Calu3 (cell line): ENCODE data around the gene IQSEC2. TPM values are rescaled to one million over a fixed set of nuclear protein-coding genes. Genes with fewer than 3 reads are reported as not detected.

Experiments
- BruUV-seq: library from RNA; stranded (reverse); fragments of 400-500 nt; replicated peaks from 2 replicates; lab custom pipeline; 2021; lab: Mats Ljungman, UMichigan
- CTCF ChIA-PET: fragments of 300-600 bp; sonication (Branson Sonifier 250); formaldehyde crosslinking; loops from one replicate; lab custom pipeline; 2022; ENCODE audit warnings: antibody characterized with exemption; lab: Charles Lee
- DNase-seq: peaks from one replicate; pipeline ENCODE4 v3.0.0; 2022
- H3K27ac Mint-ChIP-seq: one replicate; pipeline ENCODE4 v1.8.0; 2022; ENCODE audit warnings: mixed read lengths; ENCODE audit not compliant: unreplicated experiment
- H3K27me3 Mint-ChIP-seq: one replicate; pipeline ENCODE4 v1.8.0; 2022; ENCODE audit warnings: mixed read lengths; ENCODE audit not compliant: unreplicated experiment
- H3K36me3 Mint-ChIP-seq: one replicate; pipeline ENCODE4 v1.8.0; 2022; ENCODE audit warnings: mild to moderate bottlenecking, moderate library complexity, mixed read lengths; ENCODE audit not compliant: insufficient read depth, unreplicated experiment
- H3K4me1 Mint-ChIP-seq: one replicate; pipeline ENCODE4 v1.8.0; 2022; ENCODE audit warnings: mild to moderate bottlenecking, low read depth, mixed read lengths; ENCODE audit not compliant: unreplicated experiment
- H3K4me3 Mint-ChIP-seq: one replicate; pipeline ENCODE4 v1.8.0; 2022; ENCODE audit warnings: mild to moderate bottlenecking, low read depth, moderate library complexity, mixed read lengths; ENCODE audit not compliant: unreplicated experiment
- H3K9me3 Mint-ChIP-seq: one replicate; pipeline ENCODE4 v1.8.0; 2022; ENCODE audit warnings: low read depth, mixed read lengths; ENCODE audit not compliant: unreplicated experiment
- CTCF ChIP-seq: fragments of 200-600 bp; IDR thresholded peaks from one replicate; pipeline ENCODE4 v1.8.0; 2022; ENCODE audit warnings: antibody characterized with exemption; ENCODE audit not compliant: unreplicated experiment
- intact Hi-C: fragments of 100-400 bp; cut with micrococcal nuclease; formaldehyde crosslinking; loops from one replicate; pipeline ENCODE4 v1.10.0; 2022; ENCODE audit not compliant: unreplicated experiment
- total RNA-seq: library from RNA; stranded (reverse); gene quantifications from 2 replicates; pipeline ENCODE4 v1.2.3, GENCODE V29; 2022

Gene IQSEC2
- total RNA-seq, 1 experiment from 2014 or later: 14.1 TPM

DNA sequence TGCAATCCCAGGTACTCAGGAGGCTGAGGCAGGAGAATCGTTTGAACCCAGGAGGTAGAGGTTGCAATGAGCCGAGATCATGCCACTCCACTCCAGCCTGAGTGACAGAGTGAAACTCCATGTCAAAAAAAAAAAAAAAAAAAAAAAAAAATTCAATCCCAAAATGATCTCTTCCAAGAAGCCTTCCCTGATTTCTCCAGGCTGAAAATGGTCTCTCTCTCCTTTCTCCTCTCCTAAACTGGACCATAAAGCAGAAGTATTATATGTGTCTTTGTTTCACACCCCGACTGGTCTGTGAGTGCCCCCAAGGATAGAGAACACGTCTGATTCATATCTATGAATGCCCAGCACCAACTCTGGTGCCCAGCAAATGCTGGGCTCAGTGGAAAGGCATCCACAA lies 39.1 kb downstream of the IQSEC2 start:
- no peak for TF ChIP-seq CTCF
- CTCF ChIA-PET: no interaction called here
- Mint-ChIP-seq H3K9me3 (no peaks in the 10 kb centered on the region), H3K27ac (no peak overlapping the region), H3K4me3 (no peak overlapping the region), H3K27me3 (no peaks in the 10 kb centered on the region), H3K4me1 (no peaks in the 10 kb centered on the region), H3K36me3 (no peaks in the 10 kb centered on the region)
- intact Hi-C loops: no loop called here
- DNase-seq: no peak
- no TSS peak for BruUV-seq

DNA sequence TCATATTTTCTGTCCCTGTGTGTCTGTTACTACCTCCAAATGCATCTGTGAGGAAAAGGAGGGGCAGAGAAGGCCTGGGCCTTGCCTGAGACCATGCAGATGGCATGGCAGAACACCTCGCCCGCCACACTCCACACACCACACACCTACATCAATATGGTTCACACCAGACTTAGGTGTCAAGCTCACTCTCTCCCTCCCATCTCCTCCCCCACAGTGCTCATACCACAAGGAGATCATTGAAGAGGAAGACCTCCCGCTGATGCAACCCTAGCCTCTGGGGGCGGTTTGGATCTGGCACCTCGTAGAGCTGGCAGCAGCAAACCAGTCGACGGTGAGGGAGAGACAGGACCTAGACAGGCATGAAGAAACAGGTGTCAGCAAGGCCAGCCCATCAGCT lies 39.8 kb downstream of the IQSEC2 start:
- no peak for DNase-seq
- Mint-ChIP-seq H3K9me3 (no peaks in the 10 kb centered on the region), H3K27ac (no peak overlapping the region), H3K4me1 (no peaks in the 10 kb centered on the region), H3K36me3 (no peaks in the 10 kb centered on the region), H3K27me3 (no peaks in the 10 kb centered on the region), H3K4me3 (no peak overlapping the region)
- no peak for TF ChIP-seq CTCF
- CTCF ChIA-PET: no interaction called here
- no TSS peak for BruUV-seq
- intact Hi-C loops: no loop called here

- Mint-ChIP-seq H3K36me3 (peaks cover 8% of the 10 kb centered on the region), H3K27me3 (no peaks in the 10 kb centered on the region), H3K4me3 (no peak overlapping the region), H3K27ac (no peak overlapping the region), H3K9me3 (no peaks in the 10 kb centered on the region), H3K4me1 (no peaks in the 10 kb centered on the region)
- intact Hi-C loops: no loop called here
- CTCF ChIA-PET: interaction anchor here (0.6 to 1.2 kb wide), 2 partner anchors 9 to 79 kb away, joined by 3 to 9 read pairs; no protein-coding TSS in a partner anchor
- no peak for TF ChIP-seq CTCF
- no peak for DNase-seq
- BruUV-seq: no TSS peak
Measured at GRCh38 chrX:53239474-53239873, 41.9 kb downstream of the IQSEC2 start.

DNA sequence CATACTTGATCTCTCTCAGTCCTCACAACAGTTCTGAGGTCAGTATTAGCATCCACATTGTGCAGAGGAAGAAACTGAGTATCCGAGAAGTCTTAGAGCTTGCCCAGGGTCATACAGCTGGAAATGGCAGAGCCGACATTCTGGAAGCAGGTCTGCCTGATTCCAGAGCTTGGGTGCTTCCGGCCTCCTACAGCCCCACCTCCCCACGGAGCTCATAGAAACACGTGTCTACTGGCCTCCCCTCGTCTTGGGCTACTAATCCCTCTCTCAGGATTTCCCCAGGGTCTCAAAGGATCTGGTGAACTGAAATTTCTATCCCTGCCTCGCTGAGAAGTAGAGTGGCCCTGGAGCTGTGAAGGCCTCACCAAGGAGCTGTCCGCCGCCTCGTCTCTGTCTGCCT lies 44.3 kb downstream of the IQSEC2 start:
- no peak for DNase-seq
- Mint-ChIP-seq H3K4me1 (no peaks in the 10 kb centered on the region), H3K27ac (no peak overlapping the region), H3K4me3 (no peak overlapping the region), H3K36me3 (peaks cover 8% of the 10 kb centered on the region), H3K27me3 (no peaks in the 10 kb centered on the region), H3K9me3 (no peaks in the 10 kb centered on the region)
- BruUV-seq: no TSS peak
- no peak for TF ChIP-seq CTCF
- CTCF ChIA-PET: interaction anchor here (0.5 kb wide), 1 partner anchor 67 kb away, joined by 3 read pairs; no protein-coding TSS in a partner anchor
- intact Hi-C loops: no loop called here
